ENCODE data around the gene CELA1.

CELA1 gene

GRCh38 chr12:51346581-51346980, at the start of gene CELA1:
Gene CELA1 (minus strand): TSS chr12:51346679. CDS start chr12:51346638, 41 bp downstream.
- DNase-seq = no peak

DNA sequence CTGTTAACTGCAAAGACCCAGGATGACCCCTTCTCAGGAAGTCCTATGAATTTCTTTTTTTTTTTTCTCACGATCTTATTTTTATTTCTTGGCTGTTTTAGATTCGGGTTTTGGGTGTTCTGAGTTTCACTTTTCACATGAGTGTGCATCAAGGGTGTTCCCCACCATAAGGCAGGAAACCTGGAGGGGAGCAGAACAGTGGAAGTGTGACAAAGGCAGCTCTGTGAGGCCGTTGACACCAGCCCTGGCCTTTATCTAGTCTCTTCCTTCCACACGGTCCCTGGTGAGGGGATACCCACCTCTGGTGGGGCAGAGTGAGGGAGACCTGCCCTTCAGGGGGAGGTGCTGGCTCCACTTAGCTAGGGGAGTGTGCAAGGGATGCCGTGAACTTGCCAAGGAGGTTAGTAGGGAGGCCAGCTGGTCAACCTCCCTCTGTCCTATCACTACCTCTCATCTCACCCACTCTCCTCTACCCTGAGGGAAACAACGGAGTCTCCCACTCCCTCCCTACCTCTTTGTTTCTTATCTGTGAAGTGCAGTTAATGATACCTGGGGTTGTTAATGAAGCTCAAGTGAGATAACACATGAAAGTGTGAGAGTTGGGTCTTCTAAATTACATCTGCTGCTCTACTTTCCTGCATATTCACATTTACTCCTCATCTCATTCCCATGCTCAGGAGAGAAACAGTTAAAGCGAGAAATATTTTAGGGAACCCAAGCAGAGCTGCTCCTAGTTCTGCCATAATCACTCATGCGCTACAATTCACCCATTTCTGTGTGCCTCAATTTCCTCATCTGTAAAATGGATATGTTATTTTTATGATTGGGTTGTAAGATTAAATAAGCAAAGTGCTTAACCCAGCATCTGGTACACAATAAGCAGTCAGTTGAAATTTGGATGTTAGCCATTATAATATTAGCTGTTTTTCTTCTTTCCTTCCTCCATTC, 49.1 kb upstream of the CELA1 start:
- DNase-seq = no peak

GRCh38 chr12:51393676-51394545, 47.4 kb upstream of the CELA1 start:
- DNase-seq = peak; percentile 72 to 77

- DNase-seq = no peak
Observed at GRCh38 chr12:51392556-51393237, 46.2 kb upstream of the CELA1 start.

- DNase-seq = peak; percentile 61 to 62
Observed at GRCh38 chr12:51391283-51392123, 45.0 kb upstream of the CELA1 start, which contains the start of gene GALNT6. Gene GALNT6 (minus strand): TSS chr12:51391406. CDS start chr12:51379781, 11,625 bp downstream.

DNA sequence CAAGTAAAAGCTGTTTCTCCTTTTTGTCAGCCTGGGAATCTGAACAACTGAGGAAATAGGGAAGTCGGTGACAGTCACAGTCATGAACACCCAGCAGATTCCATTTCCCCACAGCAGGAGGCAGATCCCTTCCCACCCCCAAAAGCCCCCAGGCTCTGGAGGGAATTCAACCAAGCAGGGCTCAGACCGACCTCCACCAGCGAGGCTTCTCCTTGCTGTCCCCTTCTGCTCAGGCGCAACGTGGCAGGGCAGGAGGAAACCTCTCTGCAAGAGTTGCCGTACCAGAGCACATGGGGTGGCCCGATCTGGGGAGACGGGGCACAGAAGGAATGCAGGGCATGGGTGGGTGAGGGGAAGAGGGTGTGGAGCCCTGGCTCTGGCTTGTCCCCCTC, 44.4 kb upstream of the CELA1 start:
- DNase-seq = peak; percentile 75 to 86

DNA sequence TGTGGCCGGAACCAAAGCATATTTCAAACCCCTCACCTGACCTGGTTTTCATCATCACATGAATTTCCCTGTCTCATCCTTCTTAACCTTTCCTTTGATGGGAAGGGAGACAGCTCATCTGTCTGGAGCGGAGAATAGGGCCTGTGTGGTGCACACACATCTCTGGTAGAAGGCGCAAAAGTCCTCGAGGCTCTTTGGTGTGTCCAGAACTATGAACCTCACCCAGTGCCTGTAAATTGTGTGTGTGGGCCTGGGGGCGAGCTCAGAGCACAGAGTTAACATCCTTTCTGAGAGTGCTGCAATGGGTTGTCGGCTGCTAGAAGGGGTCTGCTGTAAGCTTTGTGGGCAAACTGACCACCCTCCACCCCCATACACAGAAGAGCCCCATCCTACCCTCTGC, 44.0 kb upstream of the CELA1 start:
- DNase-seq = no peak

GRCh38 chr12:51389302-51389999, 43.0 kb upstream of the CELA1 start:
- DNase-seq = no peak

DNA sequence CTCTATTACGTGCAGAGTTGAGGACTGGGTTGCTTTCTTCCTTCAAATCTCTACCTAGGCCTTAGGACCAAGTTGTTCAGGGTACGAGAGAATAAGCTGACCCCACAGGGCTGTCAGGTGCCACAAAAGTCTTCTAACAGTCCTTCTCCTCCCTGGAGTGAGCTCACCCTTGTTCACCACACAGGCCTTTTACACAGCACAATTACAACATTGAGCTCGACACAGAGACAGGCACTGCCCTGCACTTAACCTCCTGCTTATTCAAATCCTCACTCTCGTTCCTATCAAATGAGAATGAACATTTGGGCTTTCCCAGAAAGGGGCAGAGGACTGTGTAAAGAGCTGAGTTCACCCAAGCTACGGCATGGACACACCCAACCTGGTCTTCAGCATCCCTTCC, 42.4 kb upstream of the CELA1 start:
- no peak for DNase-seq

DNA sequence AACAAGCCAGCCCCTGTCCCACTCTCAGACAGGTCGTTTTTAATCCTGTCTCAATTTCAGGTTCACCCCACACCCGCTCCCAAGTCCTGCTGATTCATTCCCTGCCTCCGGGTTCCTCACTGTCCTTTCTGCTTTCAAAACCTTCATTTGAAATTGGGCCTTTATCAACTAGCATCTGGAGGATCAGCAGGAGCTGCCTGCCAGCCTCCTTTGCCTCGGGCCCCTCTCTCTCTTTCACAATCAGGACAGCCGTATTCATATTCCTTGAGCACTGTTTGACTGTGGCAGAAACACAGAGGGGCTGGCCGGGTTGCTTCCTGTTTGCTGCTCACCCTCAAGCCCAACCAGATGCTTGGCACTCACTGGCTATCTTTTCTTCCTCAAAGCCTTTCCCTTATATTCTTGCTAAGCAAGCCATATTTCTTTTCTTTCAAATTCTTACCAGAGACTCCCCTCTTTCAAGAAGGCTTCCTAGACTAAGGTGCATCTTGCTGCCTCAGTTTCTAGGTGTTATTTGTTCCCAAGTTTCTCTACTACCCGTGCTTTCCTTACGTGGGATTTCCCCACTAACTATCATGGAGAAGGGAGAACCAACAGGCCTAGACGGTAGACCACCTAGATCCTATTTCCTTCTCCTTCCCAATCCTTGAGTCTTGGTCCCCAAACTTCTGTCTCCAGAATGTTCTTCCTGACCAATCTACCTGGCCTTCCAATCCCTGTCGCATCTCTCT, 41.8 kb upstream of the CELA1 start:
- peak; percentile 87 to 88 for DNase-seq

- no peak for DNase-seq
Observed at GRCh38 chr12:51386351-51386750, 39.9 kb upstream of the CELA1 start.

GRCh38 chr12:51383269-51383905, 36.9 kb upstream of the CELA1 start:
- DNase-seq = no peak

- no peak for DNase-seq
Observed at GRCh38 chr12:51382173-51382572, 35.7 kb upstream of the CELA1 start.

GRCh38 chr12:51381226-51382079, 35.0 kb upstream of the CELA1 start:
- DNase-seq = no peak

- no peak for DNase-seq
Observed at GRCh38 chr12:51379571-51379970, 33.1 kb upstream of the CELA1 start.

- no peak for DNase-seq
Observed at GRCh38 chr12:51378749-51379148, 32.3 kb upstream of the CELA1 start.

GRCh38 chr12:51377099-51377984, 30.9 kb upstream of the CELA1 start:
- DNase-seq = no peak

- no peak for DNase-seq
Observed at GRCh38 chr12:51374856-51375255, 28.4 kb upstream of the CELA1 start.
